Measurements from ENCODE around the gene ETV3. TPM values are rescaled to one million over a fixed set of nuclear protein-coding genes. Genes with fewer than 3 reads are reported as not detected.

ETV3 gene
- total RNA-seq, 1 donor from 2014 or later = 9.6 TPM

DNA sequence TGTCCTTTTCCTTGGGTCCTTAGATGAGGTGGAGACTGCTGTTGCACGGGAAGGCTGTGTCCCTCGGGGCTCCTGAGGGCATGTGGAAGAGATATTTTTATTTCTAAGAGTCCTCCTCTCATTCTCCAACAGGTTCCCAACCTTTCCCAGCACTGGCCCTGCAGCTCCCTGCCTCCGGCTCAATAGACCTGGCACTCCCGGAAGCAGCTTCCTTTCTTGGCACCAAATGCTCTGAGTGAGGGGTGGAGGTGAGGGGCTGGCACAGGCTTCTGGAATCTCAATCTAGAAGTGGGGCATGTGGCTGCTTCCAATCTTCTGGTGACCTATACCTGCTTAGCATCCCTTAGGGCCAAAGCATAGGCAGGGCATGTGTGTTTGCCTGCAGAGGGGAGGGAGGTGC lies 43.1 kb downstream of the ETV3 start:
- TF ChIP-seq, protein P1, sequence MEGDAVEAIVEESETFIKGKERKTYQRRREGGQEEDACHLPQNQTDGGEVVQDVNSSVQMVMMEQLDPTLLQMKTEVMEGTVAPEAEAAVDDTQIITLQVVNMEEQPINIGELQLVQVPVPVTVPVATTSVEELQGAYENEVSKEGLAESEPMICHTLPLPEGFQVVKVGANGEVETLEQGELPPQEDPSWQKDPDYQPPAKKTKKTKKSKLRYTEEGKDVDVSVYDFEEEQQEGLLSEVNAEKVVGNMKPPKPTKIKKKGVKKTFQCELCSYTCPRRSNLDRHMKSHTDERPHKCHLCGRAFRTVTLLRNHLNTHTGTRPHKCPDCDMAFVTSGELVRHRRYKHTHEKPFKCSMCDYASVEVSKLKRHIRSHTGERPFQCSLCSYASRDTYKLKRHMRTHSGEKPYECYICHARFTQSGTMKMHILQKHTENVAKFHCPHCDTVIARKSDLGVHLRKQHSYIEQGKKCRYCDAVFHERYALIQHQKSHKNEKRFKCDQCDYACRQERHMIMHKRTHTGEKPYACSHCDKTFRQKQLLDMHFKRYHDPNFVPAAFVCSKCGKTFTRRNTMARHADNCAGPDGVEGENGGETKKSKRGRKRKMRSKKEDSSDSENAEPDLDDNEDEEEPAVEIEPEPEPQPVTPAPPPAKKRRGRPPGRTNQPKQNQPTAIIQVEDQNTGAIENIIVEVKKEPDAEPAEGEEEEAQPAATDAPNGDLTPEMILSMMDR (IDR thresholded peaks at IDR 0.05) = no peak
- DNase-seq (ENCODE audit: low spot score in 2 of 2) = no peak
- no peak overlapping the region for H3K27ac ChIP-seq

GRCh38 chr1:157092831-157093230 lies 45.4 kb downstream of the ETV3 start:
- H3K27me3 ChIP-seq = no peaks in the 10 kb centered on the region
- no peak overlapping the region for H3K4me3 ChIP-seq
- TF ChIP-seq, protein P1 (IDR thresholded peaks at IDR 0.05) = no peak
- no peaks in the 10 kb centered on the region for H3K9me3 ChIP-seq
- DNase-seq (ENCODE audit: low spot score in 2 of 2) = no peak
- intact Hi-C loops (cut with DNase I) = loop anchor here (5.0 kb wide), 1 partner anchor 399 kb away; no protein-coding TSS in a partner anchor
- H3K27ac ChIP-seq = no peak overlapping the region
- peaks cover 0 to 3% of the 10 kb centered on the region in 2 donors for H3K4me1 ChIP-seq
- no peaks in the 10 kb centered on the region for H3K36me3 ChIP-seq

More for the DNA sequence above, 43.1 kb downstream of the ETV3 start:
- intact Hi-C loops (cut with DNase I) = no loop called here
- H3K27me3 ChIP-seq = no peaks in the 10 kb centered on the region
- no peak overlapping the region for H3K4me3 ChIP-seq
- H3K9me3 ChIP-seq = no peaks in the 10 kb centered on the region
- peaks cover 0 to 3% of the 10 kb centered on the region in 2 donors for H3K4me1 ChIP-seq
- no peaks in the 10 kb centered on the region for H3K36me3 ChIP-seq

GRCh38 chr1:157091668-157092273 lies 46.4 kb downstream of the ETV3 start:
- Histone ChIP-seq H3K4me3 (no peak overlapping the region), H3K27me3 (no peaks in the 10 kb centered on the region), H3K9me3 (no peaks in the 10 kb centered on the region), H3K27ac (no peak overlapping the region), H3K4me1 (peaks cover 0 to 3% of the 10 kb centered on the region in 2 donors), H3K36me3 (no peaks in the 10 kb centered on the region)
- intact Hi-C loops (cut with DNase I) = loop anchor here (5.0 kb wide), 1 partner anchor 401 kb away; no protein-coding TSS in a partner anchor
- no peak for DNase-seq (ENCODE audit: low spot score in 2 of 2)
- TF ChIP-seq, protein P1 (IDR thresholded peaks at IDR 0.05) = no peak

DNA sequence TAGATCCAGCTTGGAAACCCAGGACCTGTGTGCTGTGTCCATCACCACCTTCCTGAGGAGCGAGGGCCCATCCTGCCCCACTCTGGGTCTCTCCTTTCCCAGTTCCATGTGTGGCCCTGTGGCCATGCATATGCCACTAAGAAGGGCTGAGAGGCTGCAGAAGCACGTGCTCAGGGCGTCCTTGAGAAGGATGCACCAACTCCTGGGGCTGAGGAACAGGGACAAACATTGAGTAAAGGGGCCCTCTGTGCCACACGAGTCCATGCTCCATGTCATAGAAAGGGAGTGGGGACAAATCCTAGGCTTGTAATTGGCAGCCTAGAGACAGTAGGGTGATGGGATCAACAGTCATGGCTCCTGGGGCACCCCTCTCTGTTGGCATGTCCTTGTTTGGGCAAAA lies 47.0 kb downstream of the ETV3 start:
- TF ChIP-seq, protein P1 (IDR thresholded peaks at IDR 0.05) = no peak
- no peaks in the 10 kb centered on the region for H3K36me3 ChIP-seq
- no peaks in the 10 kb centered on the region for H3K9me3 ChIP-seq
- H3K4me1 ChIP-seq = peaks cover 0 to 3% of the 10 kb centered on the region in 2 donors
- no peak overlapping the region for H3K27ac ChIP-seq
- intact Hi-C loops (cut with DNase I) = loop anchor here (5.0 kb wide), 1 partner anchor 401 kb away; no protein-coding TSS in a partner anchor
- H3K27me3 ChIP-seq = no peaks in the 10 kb centered on the region
- H3K4me3 ChIP-seq = no peak overlapping the region
- DNase-seq (ENCODE audit: low spot score in 2 of 2) = no peak

- Histone ChIP-seq H3K9me3 (no peaks in the 10 kb centered on the region), H3K36me3 (no peaks in the 10 kb centered on the region), H3K27ac (no peak overlapping the region), H3K27me3 (no peaks in the 10 kb centered on the region), H3K4me3 (no peak overlapping the region), H3K4me1 (peaks cover 0 to 3% of the 10 kb centered on the region in 2 donors)
- intact Hi-C loops (cut with DNase I) = loop anchor here (1.0 to 5.0 kb wide), 2 partner anchors 66 to 402 kb away; no protein-coding TSS in a partner anchor
- no peak for DNase-seq (ENCODE audit: low spot score in 2 of 2)
- TF ChIP-seq, protein P1 (IDR thresholded peaks at IDR 0.05) = no peak
Measured at GRCh38 chr1:157090771-157091170, 47.4 kb downstream of the ETV3 start.

Data from ascending aorta (tissue), 2 donors.